Kidney tubule cell (primary cell): ENCODE data around the gene C5orf47.

Source experiments
- DNase-seq: peaks from one replicate; pipeline ENCODE4 v3.0.0-alpha.2; 2018; ENCODE audit warnings: low spot score

Gene C5orf47

GRCh38 chr5:173970878-173971650 is 17.9 kb upstream of the C5orf47 start:
- DNase-seq, result no peak

GRCh38 chr5:173971681-173972345 is 17.2 kb upstream of the C5orf47 start:
- DNase-seq, result no peak

GRCh38 chr5:173972607-173972924 is 16.4 kb upstream of the C5orf47 start:
- DNase-seq, result no peak

- peak; percentile 84 for DNase-seq
These were observed 15.9 kb upstream of the C5orf47 start for GRCh38 chr5:173972925-173973615.

GRCh38 chr5:173973616-173973969 is 15.4 kb upstream of the C5orf47 start:
- DNase-seq, result peak; percentile 33

GRCh38 chr5:173974688-173975239 is 14.2 kb upstream of the C5orf47 start:
- DNase-seq, result no peak

- DNase-seq, result peak; percentile 30
These were observed 7.7 kb upstream of the C5orf47 start for GRCh38 chr5:173981185-173981761.

GRCh38 chr5:173984218-173984617 is 4.8 kb upstream of the C5orf47 start:
- DNase-seq, result peak; percentile 41

- DNase-seq, result no peak
These were observed 587 bp downstream of the C5orf47 start for GRCh38 chr5:173989432-173990082.

- peak; percentile 23 for DNase-seq
These were observed 8.4 kb downstream of the C5orf47 start for GRCh38 chr5:173997331-173997730.

- DNase-seq, result no peak
These were observed 9.6 kb downstream of the C5orf47 start for GRCh38 chr5:173998531-173998930.

- DNase-seq, result no peak
These were observed 11.1 kb downstream of the C5orf47 start for GRCh38 chr5:174000076-174000475.

GRCh38 chr5:174003795-174004194 is 14.8 kb downstream of the C5orf47 start:
- no peak for DNase-seq

- DNase-seq, result no peak
These were observed 20.0 kb downstream of the C5orf47 start for GRCh38 chr5:174008922-174009321.

- no peak for DNase-seq
These were observed 21.4 kb downstream of the C5orf47 start for GRCh38 chr5:174010365-174010764.

GRCh38 chr5:174011441-174011840 is 22.5 kb downstream of the C5orf47 start:
- no peak for DNase-seq

GRCh38 chr5:174020069-174020927 is 31.3 kb downstream of the C5orf47 start:
- DNase-seq, result peak; percentile 67

- no peak for DNase-seq
These were observed 31.9 kb downstream of the C5orf47 start for GRCh38 chr5:174020928-174021304.

GRCh38 chr5:174022384-174023095 is 33.6 kb downstream of the C5orf47 start:
- no peak for DNase-seq

- no peak for DNase-seq
These were observed 41.3 kb downstream of the C5orf47 start for GRCh38 chr5:174030286-174030685.
